GM23338 (cell line): ENCODE measurements around the gene STK39. TPM values are rescaled to one million over a fixed set of nuclear protein-coding genes. Genes with fewer than 3 reads are reported as not detected.

ENCODE experiments used
- ATAC-seq: fragments of 200-7000 bp; cut with Tn5 transposase; 3 replicates; pipeline ENCODE4 v1.9.1; 2020
- DNase-seq: peaks from one replicate; pipeline ENCODE4 v3.0.0-alpha.2; 2015; ENCODE audit warnings: low spot score
- H2AFZ ChIP-seq: fragments of 200-600 bp; sonication (generic); 2 replicates; pipeline ENCODE4 v1.8.0; 2016; ENCODE audit warnings: antibody characterized with exemption, mild to moderate bottlenecking, moderate library complexity
- H3F3A ChIP-seq: fragments of 200-600 bp; sonication (generic); replicated peaks from 2 replicates; pipeline ENCODE4 v1.8.0; 2017; ENCODE audit warnings: antibody characterized with exemption, mixed run types, low read depth
- H3K27ac ChIP-seq: fragments of 200-600 bp; sonication (generic); 2 replicates; pipeline ENCODE4 v1.6.1; 2016; ENCODE audit warnings: low read depth
- H3K27me3 ChIP-seq: fragments of 200-600 bp; sonication (generic); 2 replicates; pipeline ENCODE4 v1.8.0; 2016; ENCODE audit warnings: mild to moderate bottlenecking, mixed run types, moderate library complexity; ENCODE audit not compliant: insufficient read depth
- H3K36me3 ChIP-seq: fragments of 200-600 bp; sonication (generic); 2 replicates; pipeline ENCODE4 v1.8.0; 2016; ENCODE audit warnings: mild to moderate bottlenecking; ENCODE audit not compliant: insufficient read depth
- H3K4me1 ChIP-seq: fragments of 200-600 bp; sonication (generic); 2 replicates; pipeline ENCODE4 v1.8.0; 2016; ENCODE audit warnings: mild to moderate bottlenecking, moderate library complexity; ENCODE audit not compliant: insufficient read depth
- H3K4me2 ChIP-seq: fragments of 200-600 bp; sonication (generic); 2 replicates; pipeline ENCODE4 v1.7.1; 2017; ENCODE audit warnings: mixed run types
- H3K4me3 ChIP-seq: fragments of 200-600 bp; sonication (generic); 2 replicates; pipeline ENCODE4 v1.6.1; 2016; ENCODE audit warnings: mixed run types
- H3K79me2 ChIP-seq: fragments of 200-600 bp; sonication (generic); replicated peaks from 2 replicates; pipeline ENCODE4 v1.8.0; 2017; ENCODE audit warnings: mild to moderate bottlenecking; ENCODE audit not compliant: insufficient read depth
- H3K9me2 ChIP-seq: fragments of 200-600 bp; sonication (generic); 2 replicates; pipeline ENCODE4 v1.8.0; 2017; ENCODE audit not compliant: insufficient read depth
- H4K20me1 ChIP-seq: fragments of 200-600 bp; sonication (generic); replicated peaks from 2 replicates; pipeline ENCODE4 v1.8.0; 2017; ENCODE audit warnings: mild to moderate bottlenecking; ENCODE audit not compliant: insufficient read depth
- H3K27ac Mint-ChIP-seq: 2 replicates; pipeline ENCODE4 v1.8.0; 2020; ENCODE audit warnings: inconsistent platforms, mild to moderate bottlenecking, moderate library complexity, mixed read lengths
- H3K27me3 Mint-ChIP-seq: 3 replicates; pipeline ENCODE4 v1.8.0; 2022; ENCODE audit warnings: low read depth, mild to moderate bottlenecking, moderate library complexity, mixed read lengths, inconsistent platforms; ENCODE audit not compliant: insufficient read depth, poor library complexity
- H3K36me3 Mint-ChIP-seq: 3 replicates; pipeline ENCODE4 v1.8.0; 2021; ENCODE audit warnings: low read depth, mild to moderate bottlenecking, inconsistent platforms, moderate library complexity, mixed read lengths
- H3K4me1 Mint-ChIP-seq: 3 replicates; pipeline ENCODE4 v1.8.0; 2020; ENCODE audit warnings: mild to moderate bottlenecking, inconsistent platforms, mixed read lengths
- H3K4me3 Mint-ChIP-seq: 3 replicates; pipeline ENCODE4 v1.8.0; 2021; ENCODE audit warnings: moderate library complexity, mild to moderate bottlenecking, inconsistent platforms, mixed read lengths
- H3K9me3 Mint-ChIP-seq: 3 replicates; pipeline ENCODE4 v1.8.0; 2020; ENCODE audit warnings: moderate library complexity, mild to moderate bottlenecking, inconsistent platforms, mixed read lengths
- CREB1 ChIP-seq: fragments of 250-450 bp; sonication (Bioruptor Pico); IDR thresholded peaks from 2 replicates; pipeline ENCODE4 v1.5.0; 2020; ENCODE audit warnings: low read depth, mild to moderate bottlenecking, moderate library complexity
- CTCF ChIP-seq, 2 experiments: fragments of 200-600 bp in 1 of 2; sonication (generic) in 1 of 2; conservative IDR thresholded peaks; 2 replicates each; pipeline versions ENCODE4 v1.5.1 to v1.6.1; 2016 to 2017; ENCODE audit warnings: antibody characterized with exemption in 2 of 2, low read depth in 2 of 2, mild to moderate bottlenecking in 2 of 2, moderate library complexity in 1 of 2
- EZH2 ChIP-seq: fragments of 200-600 bp; sonication (generic); IDR thresholded peaks from one replicate; pipeline ENCODE4 v1.8.0; 2017; ENCODE audit warnings: antibody characterized with exemption, mild to moderate bottlenecking, low read depth; ENCODE audit not compliant: unreplicated experiment
- EZH2phosphoT487 ChIP-seq: fragments of 200-600 bp; sonication (generic); IDR thresholded peaks from one replicate; pipeline ENCODE4 v1.8.1; 2018; ENCODE audit warnings: antibody characterized with exemption; ENCODE audit not compliant: unreplicated experiment
- polyA plus RNA-seq: library from polyadenylated mRNA; unstranded; fragments of >200 nt; fragmentation: Nextera tagmentation; extraction: Ambion mirVana; gene quantifications from 2 replicates; pipeline ENCODE4 v1.2.1, GENCODE V29; 2016
- total RNA-seq: library from RNA; depleted of rRNA; stranded (reverse); fragments of >200 nt; shearing (Covaris generic); gene quantifications from 2 replicates; pipeline ENCODE4 v1.2.3, GENCODE V29; 2014

The STK39 gene
- total and polyA plus RNA-seq, 2 experiments from 2014 or later = 9.5 to 16.9 TPM

DNA sequence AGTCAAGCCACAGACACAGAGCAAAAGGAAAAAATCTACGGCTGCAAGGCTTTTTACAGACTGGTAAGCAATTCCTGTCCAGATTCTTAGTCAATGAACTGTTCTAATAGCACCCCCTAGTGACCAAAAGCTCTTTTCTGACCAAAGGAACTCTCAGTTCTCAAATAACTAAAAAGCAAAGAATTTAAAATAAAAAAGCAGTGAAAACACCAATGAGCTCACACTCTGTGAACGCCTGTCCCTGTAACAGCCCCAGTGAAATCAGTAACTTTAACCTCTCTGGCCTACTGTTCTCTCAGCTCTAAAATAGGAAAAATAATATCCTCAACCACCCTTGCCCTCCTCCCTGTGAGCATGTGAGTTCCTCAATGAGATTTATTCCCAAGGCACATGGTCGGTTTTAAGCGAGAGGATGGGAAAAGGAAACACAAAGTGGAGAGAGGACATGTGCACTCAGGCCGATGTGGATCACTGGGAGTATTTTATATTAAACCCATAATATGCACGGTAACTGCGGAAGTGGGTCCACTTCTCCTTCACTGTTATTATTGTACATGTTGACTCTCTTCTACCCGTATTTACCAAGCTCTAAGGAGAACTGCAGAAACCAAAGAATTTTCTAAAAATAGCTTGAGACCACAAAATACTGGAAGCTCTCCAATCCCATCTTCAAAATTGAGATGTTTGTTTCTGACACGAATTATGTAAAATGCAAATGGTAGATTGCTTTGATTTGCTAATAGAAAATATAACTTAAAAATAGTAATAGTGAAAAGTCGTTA, 128.5 kb downstream of the STK39 start:
- Histone ChIP-seq H3K4me2 (no peak overlapping the region), H4K20me1 (no peaks in the 10 kb centered on the region), H3K27ac (no peak overlapping the region), H3K4me1 (peaks cover 16% of the 10 kb centered on the region), H3K4me3 (no peak overlapping the region), H3F3A (no peaks in the 10 kb centered on the region), H3K79me2 (no peaks in the 10 kb centered on the region), H3K36me3 (no peaks in the 10 kb centered on the region), H3K27me3 (no peaks in the 10 kb centered on the region), H2AFZ (no peak overlapping the region), H3K9me2 (no peaks in the 10 kb centered on the region)
- ATAC-seq = peak; percentile 81
- Mint-ChIP-seq H3K27me3 (no peaks in the 10 kb centered on the region), H3K27ac (no peak overlapping the region), H3K36me3 (peaks cover 3% of the 10 kb centered on the region; the same call in 1 of the 3 replicates), H3K9me3 (peaks cover 2% of the 10 kb centered on the region; the same call in 1 of the 3 replicates), H3K4me1 (peaks cover 3% of the 10 kb centered on the region; the same call in 2 of the 3 replicates), H3K4me3 (no peak overlapping the region)
- DNase-seq = peak; percentile 95
- TF ChIP-seq CTCF (conservative IDR thresholded peaks at IDR 0.05; ENCODE audit: low read depth in 2 of 2) = peak; percentile 67 to 90
- TF ChIP-seq EZH2 = no peak

GRCh38 chr2:168116448-168116847, 130.9 kb downstream of the STK39 start:
- TF ChIP-seq EZH2phosphoT487 (no peak), EZH2 (no peak), CREB1 (CRISPR knock-in tag) (no peak), CTCF (conservative IDR thresholded peaks at IDR 0.05; ENCODE audit: low read depth in 2 of 2) (peak; percentile 40 to 61)
- Mint-ChIP-seq H3K4me3 (no peak overlapping the region), H3K36me3 (no peaks in the 10 kb centered on the region), H3K27me3 (no peaks in the 10 kb centered on the region), H3K27ac (no peak overlapping the region), H3K4me1 (peaks cover 3% of the 10 kb centered on the region; the same call in 2 of the 3 replicates), H3K9me3 (no peaks in the 10 kb centered on the region)
- Histone ChIP-seq H3K4me3 (no peak overlapping the region), H3K36me3 (no peaks in the 10 kb centered on the region), H3F3A (no peaks in the 10 kb centered on the region), H3K4me1 (peaks cover 16% of the 10 kb centered on the region), H4K20me1 (no peaks in the 10 kb centered on the region), H3K4me2 (no peak overlapping the region), H3K9me2 (no peaks in the 10 kb centered on the region), H2AFZ (no peak overlapping the region), H3K27ac (no peak overlapping the region), H3K27me3 (no peaks in the 10 kb centered on the region), H3K79me2 (no peaks in the 10 kb centered on the region)
- peak; percentile 80 for DNase-seq
- peak; percentile 67 for ATAC-seq
